K562 (cell line): Measurements from ENCODE around the gene CGREF1.

Source experiments
- ATF6 ChIP-seq: sonication (generic); formaldehyde crosslinking; IDR thresholded peaks from 2 replicates; pipeline ENCODE4 v1.4.0; 2020; ENCODE audit warnings: mild to moderate bottlenecking, missing genetic modification reagents
- CTCF ChIP-seq, 3 experiments: IDR thresholded peaks in 2 of 3; conservative IDR thresholded peaks in 1 of 3; 2 replicates each; pipeline ENCODE4 v1.5.1; 2011 to 2012; ENCODE audit warnings: low read length in 3 of 3, mild to moderate bottlenecking in 3 of 3, control low read depth in 2 of 3, improper control_type of control experiment in 1 of 3, inconsistent platforms in 1 of 3, low read depth in 1 of 3, mixed read lengths in 1 of 3, moderate library complexity in 1 of 3; ENCODE audit not compliant: insufficient read depth in 2 of 3
- E2F5 ChIP-seq: sonication (generic); formaldehyde crosslinking; IDR thresholded peaks from 2 replicates; pipeline ENCODE4 v1.8.0; 2022; ENCODE audit warnings: mild to moderate bottlenecking, missing genetic modification reagents
- EZH2 ChIP-seq: IDR thresholded peaks from 2 replicates; pipeline ENCODE4 v1.6.1; 2012; ENCODE audit warnings: low read depth, mild to moderate bottlenecking, inconsistent platforms, low read length, borderline replicate concordance
- FIP1L1 ChIP-seq: fragments of 200-400 bp; formaldehyde crosslinking; IDR thresholded peaks from 2 replicates; pipeline ENCODE4 v1.6.1; 2018; ENCODE audit warnings: mild to moderate bottlenecking, low read depth, low read length; ENCODE audit not compliant: poor library complexity, severe bottlenecking
- FOSL1 ChIP-seq: fragments of 200-800 bp; sonication (Bioruptor generic); conservative IDR thresholded peaks from 2 replicates; pipeline ENCODE4 v1.6.1; 2016; ENCODE audit warnings: missing genetic modification characterization, missing compliant biosample characterization
- HDAC2 ChIP-seq: fragments of 450-650 bp; IDR thresholded peaks from 2 replicates; pipeline ENCODE4 v1.6.1; 2016; ENCODE audit warnings: mild to moderate bottlenecking
- KDM1A ChIP-seq, 2 experiments: fragments of 450-650 bp; IDR thresholded peaks; 2 replicates each; pipeline ENCODE4 v1.6.1; 2016; ENCODE audit warnings: mild to moderate bottlenecking in 2 of 2
- LCOR ChIP-seq: sonication (generic); formaldehyde crosslinking; IDR thresholded peaks from 2 replicates; pipeline ENCODE4 v1.8.0; 2022; ENCODE audit warnings: mild to moderate bottlenecking, missing genetic modification reagents
- MLX ChIP-seq, 2 experiments: fragments of 450-650 bp in 1 of 2; sonication (generic) in 1 of 2; formaldehyde crosslinking; conservative IDR thresholded peaks; 2 replicates each; pipeline versions ENCODE4 v1.4.0 to v1.8.1; 2020 to 2022; ENCODE audit warnings: mild to moderate bottlenecking in 1 of 2, missing genetic modification reagents in 1 of 2
- PRPF4 ChIP-seq: fragments of 200-400 bp; formaldehyde crosslinking; IDR thresholded peaks from one replicate; pipeline ENCODE4 v1.6.1; 2017; ENCODE audit warnings: low read length, low read depth, mild to moderate bottlenecking; ENCODE audit not compliant: insufficient read depth, poor library complexity, severe bottlenecking
- TAF1 ChIP-seq: IDR thresholded peaks from 2 replicates; pipeline ENCODE4 v1.6.1; 2011; ENCODE audit warnings: mild to moderate bottlenecking, low read length, moderate library complexity; ENCODE audit not compliant: insufficient read depth, control insufficient read depth, severe bottlenecking; ENCODE audit errors: extremely low read depth
- ZKSCAN8 ChIP-seq: fragments of 200-800 bp; sonication (Bioruptor generic); IDR thresholded peaks from 2 replicates; pipeline ENCODE4 v1.6.1; 2016; ENCODE audit warnings: missing genetic modification characterization, missing compliant biosample characterization

- TF ChIP-seq HDAC2, result no peak
- no peak for TF ChIP-seq E2F5 (CRISPR knock-in tag)
- no peak for TF ChIP-seq FIP1L1
- TF ChIP-seq ATF6 (CRISPR knock-in tag), result no peak
- TF ChIP-seq ZKSCAN8 (CRISPR knock-in tag), result no peak
- TF ChIP-seq TAF1, result no peak
- TF ChIP-seq FOSL1, result no peak
- no peak for TF ChIP-seq MLX (CRISPR knock-in tag; conservative IDR thresholded peaks at IDR 0.05)
- no peak for TF ChIP-seq PRPF4
- TF ChIP-seq CTCF (IDR thresholded peaks at IDR 0.05 in 2 of 3, conservative IDR thresholded peaks at IDR 0.05 in 1 of 3; ENCODE audit: insufficient read depth in 2 of 3, low read depth in 1 of 3, low read length in 3 of 3), result no peak
- TF ChIP-seq LCOR, result no peak
- no peak for TF ChIP-seq KDM1A (IDR thresholded peaks at IDR 0.05)
- TF ChIP-seq EZH2, result no peak
Measured at GRCh38 chr2:27136751-27137150, 17.8 kb upstream of the CGREF1 start.
